Measurements from ENCODE around the gene C12orf75.

C12orf75 gene

GRCh38 chr12:105289114-105289904 is 41.2 kb upstream of the C12orf75 start:
- no peak for TF ChIP-seq CTCF (IDR thresholded peaks at IDR 0.05; ENCODE audit: low read depth, low read length)
- peak in 1 of 2 donors; percentile 72 for DNase-seq (ENCODE audit: low read depth in 2 of 2)
- H3K4me3 ChIP-seq (replicated peaks in 1 of 2; ENCODE audit: low read depth in 2 of 2, low read length in 2 of 2) = no peak overlapping the region

GRCh38 chr12:105291531-105291930 is 39.0 kb upstream of the C12orf75 start:
- H3K4me3 ChIP-seq (replicated peaks in 1 of 2; ENCODE audit: low read depth in 2 of 2, low read length in 2 of 2) = no peak overlapping the region
- no peak for TF ChIP-seq CTCF (IDR thresholded peaks at IDR 0.05; ENCODE audit: low read depth, low read length)
- DNase-seq (ENCODE audit: low read depth in 2 of 2) = no peak

GRCh38 chr12:105292705-105293104 is 37.8 kb upstream of the C12orf75 start:
- no peak for TF ChIP-seq CTCF (IDR thresholded peaks at IDR 0.05; ENCODE audit: low read depth, low read length)

GRCh38 chr12:105293187-105293586 is 37.3 kb upstream of the C12orf75 start:
- H3K4me3 ChIP-seq (replicated peaks in 1 of 2; ENCODE audit: low read depth in 2 of 2, low read length in 2 of 2) = no peak overlapping the region
- DNase-seq (ENCODE audit: low read depth in 2 of 2) = peak in 1 of 2 donors; percentile 32
- TF ChIP-seq CTCF (IDR thresholded peaks at IDR 0.05; ENCODE audit: low read depth, low read length) = no peak

More at GRCh38 chr12:105292705-105293104, 37.8 kb upstream of the C12orf75 start:
- H3K4me3 ChIP-seq (replicated peaks in 1 of 2; ENCODE audit: low read depth in 2 of 2, low read length in 2 of 2) = no peak overlapping the region
- peak; percentile 47 to 70 for DNase-seq (ENCODE audit: low read depth in 2 of 2)

GRCh38 chr12:105294161-105294560 is 36.3 kb upstream of the C12orf75 start:
- H3K4me3 ChIP-seq (replicated peaks in 1 of 2; ENCODE audit: low read depth in 2 of 2, low read length in 2 of 2) = no peak overlapping the region
- DNase-seq (ENCODE audit: low read depth in 2 of 2) = no peak
- no peak for TF ChIP-seq CTCF (IDR thresholded peaks at IDR 0.05; ENCODE audit: low read depth, low read length)

- TF ChIP-seq CTCF (IDR thresholded peaks at IDR 0.05; ENCODE audit: low read depth, low read length) = no peak
- no peak overlapping the region for H3K4me3 ChIP-seq (replicated peaks in 1 of 2; ENCODE audit: low read depth in 2 of 2, low read length in 2 of 2)
- DNase-seq (ENCODE audit: low read depth in 2 of 2) = no peak
Measured at GRCh38 chr12:105294886-105295479, 35.5 kb upstream of the C12orf75 start.

Data from cardiac fibroblast (primary cell).